GM18520 (cell line): Measurements from ENCODE around the gene STAT5A.
"Not testable (repeated sequence)": the region's sequence is repeated elsewhere in the genome, so short reads cannot be mapped to it uniquely, and the experiment has no call there.

ENCODE experiments used
- ATAC-seq: cut with Tn5 transposase; IDR thresholded peaks from one replicate; pipeline ENCODE4 v1.9.1; 2021; ENCODE audit not compliant: unreplicated experiment

STAT5A gene

DNA sequence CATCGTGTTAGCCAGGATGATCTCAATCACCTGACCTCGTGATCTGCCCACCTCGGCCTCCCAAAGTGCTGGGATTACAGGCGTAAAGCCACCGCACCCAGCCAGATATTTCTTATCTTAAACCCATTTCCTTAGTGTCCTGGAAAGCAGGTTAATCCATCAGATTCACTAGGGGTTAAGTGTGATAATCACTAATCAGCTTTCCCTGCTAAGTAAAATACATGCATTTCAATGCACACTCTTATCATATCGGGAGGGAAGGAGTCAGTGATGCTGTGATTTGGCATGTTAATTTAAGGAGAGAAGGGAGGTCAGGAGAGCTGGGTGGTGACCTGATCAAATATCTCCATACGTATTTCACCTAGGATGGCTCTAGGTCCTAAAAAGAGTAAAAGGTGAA is 70.8 kb downstream of the STAT5A start:
- no peak for ATAC-seq

DNA sequence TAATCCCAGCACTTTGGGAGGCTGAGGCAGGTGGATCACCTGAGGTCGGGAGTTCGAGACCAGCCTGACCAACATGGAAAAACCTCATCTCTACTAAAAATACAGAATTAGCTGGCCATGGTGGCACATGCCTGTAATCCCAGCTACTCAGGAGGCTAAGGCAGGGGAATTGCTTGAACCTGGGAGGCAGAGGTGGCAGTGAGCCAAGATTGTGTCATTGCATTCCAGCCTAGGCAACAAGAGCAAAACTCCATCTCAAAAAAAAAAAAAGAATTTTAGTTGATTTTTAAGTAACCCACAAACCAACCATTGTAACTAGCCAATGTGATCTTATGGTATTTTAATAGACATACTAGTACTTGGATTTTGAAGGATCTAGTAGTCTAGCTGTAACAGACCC is 72.1 kb downstream of the STAT5A start:
- ATAC-seq, result not testable (repeated sequence)
